ENCODE data around the gene TERC. TPM values are rescaled to one million over a fixed set of nuclear protein-coding genes. Genes with fewer than 3 reads are reported as not detected.
A peak's percentile ranks its signal among the peaks of the same experiment; 100 is the strongest.

TERC gene
- polyA plus RNA-seq (2011; rRNA removed) (not detected in 2 replicates), polyA minus RNA-seq (2011; rRNA and poly(A)+ RNA removed) (38.9 and 43.7 TPM in 2 replicates)

DNA sequence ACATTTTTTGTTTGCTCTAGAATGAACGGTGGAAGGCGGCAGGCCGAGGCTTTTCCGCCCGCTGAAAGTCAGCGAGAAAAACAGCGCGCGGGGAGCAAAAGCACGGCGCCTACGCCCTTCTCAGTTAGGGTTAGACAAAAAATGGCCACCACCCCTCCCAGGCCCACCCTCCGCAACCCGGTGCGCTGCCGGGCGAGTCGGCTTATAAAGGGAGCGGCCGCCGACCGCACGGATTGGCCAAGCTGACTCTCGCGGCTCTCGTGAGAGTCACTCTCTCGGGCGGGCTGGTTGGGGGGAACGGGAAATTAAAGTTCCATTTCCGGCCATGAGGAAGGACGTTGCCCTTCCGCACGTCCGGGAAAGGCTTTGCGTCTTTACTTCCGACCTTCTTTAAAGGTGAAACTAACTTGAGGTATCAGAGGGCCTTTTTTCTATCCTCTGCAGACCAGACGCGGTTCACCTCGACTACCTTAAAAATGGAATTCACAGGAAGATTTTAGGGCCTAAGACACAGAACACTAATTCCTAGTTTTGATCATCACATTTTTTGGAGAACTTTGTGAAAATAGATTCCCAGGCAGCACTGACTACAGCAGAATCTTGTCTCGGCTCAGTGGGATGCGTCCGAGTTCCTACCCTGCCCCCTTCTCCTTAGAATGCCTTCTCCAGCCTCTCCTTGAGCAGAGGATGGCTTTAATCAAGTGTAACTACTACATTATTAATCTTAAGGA lies at the start of gene TERC:
Gene TERC (minus strand): TSS at position 179 of the 731 bp plus-strand sequence.
- ChIA-PET CTCF (no interaction called here), POLR2A (interaction anchor here (0.6 to 1.3 kb wide), 2 partner anchors 202 to 629 kb away, joined by 3 to 5 read pairs; partner anchors contain the start of gene SEC62)
- H3K9me3 ChIP-seq (ENCODE audit: control insufficient read depth, insufficient read depth, low read length): peaks cover 4% of the 10 kb centered on the region; the same call in 1 of the 2 replicates
- peak within 1 kb of the TSS; percentile 83 for H3K4me3 ChIP-seq (ENCODE audit: low read depth, low read length)
- TF ChIP-seq, protein P1, sequence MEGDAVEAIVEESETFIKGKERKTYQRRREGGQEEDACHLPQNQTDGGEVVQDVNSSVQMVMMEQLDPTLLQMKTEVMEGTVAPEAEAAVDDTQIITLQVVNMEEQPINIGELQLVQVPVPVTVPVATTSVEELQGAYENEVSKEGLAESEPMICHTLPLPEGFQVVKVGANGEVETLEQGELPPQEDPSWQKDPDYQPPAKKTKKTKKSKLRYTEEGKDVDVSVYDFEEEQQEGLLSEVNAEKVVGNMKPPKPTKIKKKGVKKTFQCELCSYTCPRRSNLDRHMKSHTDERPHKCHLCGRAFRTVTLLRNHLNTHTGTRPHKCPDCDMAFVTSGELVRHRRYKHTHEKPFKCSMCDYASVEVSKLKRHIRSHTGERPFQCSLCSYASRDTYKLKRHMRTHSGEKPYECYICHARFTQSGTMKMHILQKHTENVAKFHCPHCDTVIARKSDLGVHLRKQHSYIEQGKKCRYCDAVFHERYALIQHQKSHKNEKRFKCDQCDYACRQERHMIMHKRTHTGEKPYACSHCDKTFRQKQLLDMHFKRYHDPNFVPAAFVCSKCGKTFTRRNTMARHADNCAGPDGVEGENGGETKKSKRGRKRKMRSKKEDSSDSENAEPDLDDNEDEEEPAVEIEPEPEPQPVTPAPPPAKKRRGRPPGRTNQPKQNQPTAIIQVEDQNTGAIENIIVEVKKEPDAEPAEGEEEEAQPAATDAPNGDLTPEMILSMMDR (IDR thresholded peaks at IDR 0.05; ENCODE audit: low read depth, low read length): no peak
- H3K27me3 ChIP-seq (ENCODE audit: control insufficient read depth, insufficient read depth, low read length): no peaks in the 10 kb centered on the region
- peak; percentile 69 for DNase-seq (ENCODE audit: low read depth, low spot score)
- peak within 1 kb of the TSS; percentile 88 for H3K27ac ChIP-seq (ENCODE audit: low read depth, low read length)

DNA sequence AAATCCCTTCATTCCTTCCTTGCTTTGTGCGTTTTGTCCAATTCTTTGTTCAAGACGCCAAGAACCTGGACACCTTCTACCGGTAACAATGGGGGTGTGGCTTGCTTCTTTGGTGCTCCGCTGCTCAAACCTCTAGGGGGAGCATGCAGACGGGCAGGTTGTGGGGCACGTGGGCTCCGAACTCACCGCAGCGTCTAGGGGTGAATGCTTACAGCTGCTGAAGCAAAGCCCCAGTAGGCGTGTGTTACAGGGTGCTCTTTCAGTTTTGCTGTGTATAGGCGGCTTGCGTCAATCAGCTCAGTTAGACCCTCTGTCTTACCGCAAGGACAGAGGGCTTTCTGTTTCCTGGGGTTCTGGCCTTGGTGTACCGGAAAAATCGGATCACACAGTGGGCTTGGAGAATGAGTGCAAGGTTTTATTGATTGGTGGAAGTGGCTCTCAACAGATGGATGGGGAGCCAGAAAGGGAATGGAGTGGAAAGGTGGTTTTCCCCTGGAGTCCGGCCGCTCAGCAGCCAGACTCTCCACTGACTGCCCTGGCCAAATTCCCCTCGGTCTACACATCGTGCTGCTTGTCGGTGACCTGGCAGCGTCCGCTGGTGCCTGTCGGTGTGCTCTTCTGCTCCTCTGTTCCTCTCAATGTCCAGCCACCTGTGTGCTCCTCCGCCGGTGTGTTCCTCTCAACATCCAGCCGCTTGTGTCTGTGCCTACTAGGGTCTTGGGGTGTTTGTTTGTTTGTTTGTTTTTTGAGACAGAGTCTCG lies 49.1 kb upstream of the TERC start:
- no peaks in the 10 kb centered on the region; the same call in 1 of the 2 replicates for H3K9me3 ChIP-seq (ENCODE audit: control insufficient read depth, insufficient read depth, low read length)
- H3K27ac ChIP-seq (ENCODE audit: low read depth, low read length): no peak overlapping the region
- no peak overlapping the region for H3K4me3 ChIP-seq (ENCODE audit: low read depth, low read length)
- CTCF ChIA-PET: no interaction called here
- TF ChIP-seq, protein P1 (IDR thresholded peaks at IDR 0.05; ENCODE audit: low read depth, low read length): no peak
- H3K27me3 ChIP-seq (ENCODE audit: control insufficient read depth, insufficient read depth, low read length): no peaks in the 10 kb centered on the region
- POLR2A ChIA-PET: no interaction called here
- DNase-seq (ENCODE audit: low read depth, low spot score): no peak

DNA sequence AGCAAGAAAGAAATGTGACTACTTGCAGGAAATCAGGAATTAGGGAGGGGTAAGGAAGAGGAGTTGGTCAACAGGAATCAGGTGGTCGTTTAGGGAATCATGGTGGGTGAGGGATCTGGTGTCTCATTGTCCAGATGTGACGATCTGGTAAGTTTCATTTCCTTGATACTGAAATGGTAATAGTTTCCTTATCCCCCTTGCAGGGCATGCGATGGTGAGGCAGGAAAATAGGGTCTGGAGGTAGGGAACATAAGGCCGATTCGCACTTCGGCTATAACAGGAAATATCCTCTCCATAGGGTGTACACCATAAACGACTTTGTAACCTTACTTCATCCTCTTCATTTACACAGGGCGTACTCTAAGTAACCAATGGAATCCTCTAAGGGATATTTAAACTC lies 48.4 kb upstream of the TERC start:
- Histone ChIP-seq H3K27ac (ENCODE audit: low read depth, low read length) (no peak overlapping the region), H3K4me3 (ENCODE audit: low read depth, low read length) (no peak overlapping the region), H3K27me3 (ENCODE audit: control insufficient read depth, insufficient read depth, low read length) (no peaks in the 10 kb centered on the region), H3K9me3 (ENCODE audit: control insufficient read depth, insufficient read depth, low read length) (no peaks in the 10 kb centered on the region; the same call in 1 of the 2 replicates)
- TF ChIP-seq, protein P1 (IDR thresholded peaks at IDR 0.05; ENCODE audit: low read depth, low read length): no peak
- DNase-seq (ENCODE audit: low read depth, low spot score): no peak
- CTCF ChIA-PET: no interaction called here
- POLR2A ChIA-PET: interaction anchor here (1.0 to 1.3 kb wide), 2 partner anchors 44 to 154 kb away, joined by 4 to 6 read pairs; partner anchors contain the start of genes ACTRT3 and SEC62

DNA sequence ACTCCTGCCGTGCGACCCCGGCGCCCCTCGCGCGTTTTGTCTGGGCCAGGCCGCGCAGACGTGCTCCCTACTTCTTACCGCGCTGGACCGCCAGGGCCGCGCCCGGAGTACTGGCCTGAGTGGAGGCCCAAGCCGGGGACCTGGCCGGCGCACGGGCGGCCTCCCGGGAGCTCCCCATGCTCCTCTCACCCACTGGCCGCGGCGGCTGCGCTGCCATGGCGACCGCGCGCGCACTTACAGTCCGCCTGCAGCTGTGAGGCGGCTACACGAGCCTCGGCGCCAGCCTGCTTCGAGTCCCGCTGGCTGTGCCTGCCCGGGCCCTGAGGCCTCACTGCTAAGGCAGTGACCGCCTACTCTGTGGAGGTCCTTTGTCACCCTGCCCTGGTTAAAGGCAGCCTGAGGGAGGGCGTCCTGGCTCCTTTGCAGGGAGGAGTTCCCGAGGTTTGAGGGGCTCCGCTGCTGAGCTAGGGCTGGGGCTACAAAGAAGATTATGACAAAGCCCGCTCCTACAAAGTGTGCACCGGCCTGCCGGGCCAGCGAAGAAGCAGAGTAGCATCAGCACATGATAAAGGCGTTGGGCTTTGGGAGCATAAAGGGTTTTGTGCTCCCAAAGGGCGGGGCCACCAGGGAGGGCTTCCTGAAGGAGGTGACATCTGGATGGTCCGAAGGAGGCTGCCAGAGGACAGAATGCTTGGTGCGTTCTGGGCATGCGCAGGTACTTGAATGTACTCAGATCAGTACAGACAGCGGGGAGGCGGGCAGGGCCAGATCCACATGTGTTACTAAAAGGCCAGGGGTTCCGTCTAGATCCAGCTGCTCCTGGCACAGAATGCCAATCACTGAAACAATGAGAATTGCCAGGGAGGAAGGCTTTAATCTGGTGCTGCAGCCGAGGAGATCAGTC lies 47.7 kb upstream of the TERC start, which contains the start of the genes LRRC34 and LRRIQ4:
Gene LRRC34 (minus strand): TSS at position 573 of the 904 bp plus-strand sequence. CDS start 356 bp downstream, at position 217.
Gene LRRIQ4 (plus strand): TSS at position 539 of the 904 bp plus-strand sequence. CDS start 9,052 bp downstream, outside the sequence.
- Histone ChIP-seq H3K4me3 (ENCODE audit: low read depth, low read length) (peak within 1 kb of the TSS; percentile 60), H3K9me3 (ENCODE audit: control insufficient read depth, insufficient read depth, low read length) (no peaks in the 10 kb centered on the region; the same call in 1 of the 2 replicates), H3K27me3 (ENCODE audit: control insufficient read depth, insufficient read depth, low read length) (no peaks in the 10 kb centered on the region), H3K27ac (ENCODE audit: low read depth, low read length) (peak within 1 kb of the TSS; percentile 68)
- ChIA-PET POLR2A (interaction anchor here (0.7 to 1.4 kb wide), 5 partner anchors 39 to 179 kb away, joined by 3 to 6 read pairs (median 4); partner anchors contain the start of genes ACTRT3, MYNN and SEC62), CTCF (no interaction called here)
- TF ChIP-seq, protein P1 (IDR thresholded peaks at IDR 0.05; ENCODE audit: low read depth, low read length): no peak
- peak; percentile 23 for DNase-seq (ENCODE audit: low read depth, low spot score)
